ENCODE results near the gene LIPM. TPM values are rescaled to one million over a fixed set of nuclear protein-coding genes. Genes with fewer than 3 reads are reported as not detected.

The LIPM gene
- total RNA-seq (2022; extraction: Qiagen RNA extraction) = not detected in 5 replicates

GRCh38 chr10:88802523-88803285, at the start of gene LIPM:
LIPM (plus strand) TSS chr10:88802730; CDS start chr10:88802897, 167 bp downstream.

DNA sequence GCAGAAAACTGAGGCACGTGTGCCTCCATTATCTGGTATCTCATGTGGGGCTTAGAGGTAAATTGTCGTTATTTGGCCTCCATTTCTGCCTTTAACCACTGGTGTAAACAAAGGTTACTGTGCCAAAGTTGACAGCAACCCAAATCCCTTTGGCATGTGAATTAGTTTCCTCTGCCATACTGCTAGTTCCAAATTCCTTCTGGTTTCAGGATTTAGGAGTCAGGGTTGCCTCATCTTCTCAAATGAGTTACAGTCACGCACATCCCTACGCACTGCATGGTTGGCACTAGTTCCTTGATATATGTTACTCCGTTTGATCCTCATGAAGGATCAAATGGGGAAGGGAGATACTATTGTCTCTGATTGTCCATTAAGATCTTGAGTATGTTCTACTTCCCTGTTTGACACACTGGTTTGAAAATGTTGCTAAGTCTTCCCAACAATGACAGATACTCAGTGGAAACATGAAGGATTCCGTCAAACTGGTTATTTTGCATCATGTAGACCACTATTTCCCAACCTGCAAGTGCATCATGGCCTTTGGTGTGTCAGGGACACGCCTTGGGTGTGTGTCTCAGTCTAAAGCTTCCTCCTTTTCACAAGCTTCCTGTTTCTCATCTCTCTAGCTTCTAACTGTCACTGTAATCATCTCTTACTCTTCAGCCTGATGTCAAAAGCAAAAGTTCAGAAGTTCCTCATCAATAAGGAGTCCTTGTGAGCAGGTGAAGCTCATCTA, 43.0 kb upstream of the LIPM start, which contains the start of gene LIPN:
Gene LIPN (plus strand): TSS at position 655 of the 736 bp plus-strand sequence. CDS start 1,386 bp downstream, outside the sequence.

DNA sequence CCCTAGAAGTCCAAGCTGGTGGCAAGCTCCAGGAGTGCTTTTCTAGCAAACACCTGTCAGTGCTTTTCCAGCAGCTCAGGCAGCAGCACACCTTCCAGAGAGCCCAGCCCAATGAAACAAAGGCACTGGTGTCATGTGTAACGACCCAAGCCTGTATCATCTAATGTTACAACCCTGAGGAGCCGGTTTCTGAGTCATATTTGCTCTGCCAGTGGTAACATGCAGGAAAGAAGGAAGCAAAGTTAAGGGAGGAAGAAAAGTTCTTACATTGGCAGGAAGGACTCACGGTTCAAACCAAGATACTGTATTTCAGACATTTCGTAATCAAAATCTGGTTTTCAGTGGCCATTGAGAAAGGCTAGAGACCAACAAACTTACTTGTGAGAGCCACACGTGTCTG, 49.2 kb downstream of the LIPM start, which contains the start of gene ANKRD22:
Gene ANKRD22 (minus strand): TSS at position 139 of the 400 bp plus-strand sequence. CDS start 237 bp downstream, outside the sequence.

Other genes with a start within 250 kb of the LIPM start
- 6.2 to 7.2 TPM (median 6.7 TPM) in 5 replicates for gene RNLS, start 219.4 kb upstream of the LIPM start, total RNA-seq (2022; extraction: Qiagen RNA extraction)
- not detected in 5 replicates for gene LIPJ, start 216.0 kb upstream of the LIPM start, total RNA-seq (2022; extraction: Qiagen RNA extraction)
- gene LIPF, start 138.3 kb upstream of the LIPM start, total RNA-seq (2022; extraction: Qiagen RNA extraction) = not detected in 5 replicates
- not detected in 5 replicates for gene LIPK, start 96.5 kb upstream of the LIPM start, total RNA-seq (2022; extraction: Qiagen RNA extraction)
- gene LIPN, start 42.7 kb upstream of the LIPM start, total RNA-seq (2022; extraction: Qiagen RNA extraction) = not detected in 5 replicates
- gene ANKRD22, start 49.1 kb downstream of the LIPM start, total RNA-seq (2022; extraction: Qiagen RNA extraction) = 0.25 to 0.41 TPM (median 0.29 TPM) in 5 replicates
- gene STAMBPL1, start 77.5 kb downstream of the LIPM start, total RNA-seq (2022; extraction: Qiagen RNA extraction) = 23.9 to 28.3 TPM (median 25.7 TPM) in 5 replicates
- 19.3 to 25.2 TPM (median 21.8 TPM) in 5 replicates for gene ACTA2, start 150.0 kb downstream of the LIPM start, total RNA-seq (2022; extraction: Qiagen RNA extraction)
- 28.0 to 31.4 TPM (median 30.5 TPM) in 5 replicates for gene FAS, start 188.1 kb downstream of the LIPM start, total RNA-seq (2022; extraction: Qiagen RNA extraction)

Measured in A549 treated with dexamethasone at 1 μM for 4 hours (cell line).